Peyer's patch (tissue), 4 donors: ENCODE measurements around the gene PRRX2.

Source experiments
- CTCF ChIP-seq, 6 experiments: fragments of 450-650 bp in 4 of 6; fragments of 200-600 bp in 2 of 6; sonication (generic) in 1 of 6; IDR thresholded peaks; one replicate each; pipeline ENCODE4 v1.5.1; 2017 to 2019; ENCODE audit warnings: antibody characterized with exemption in 6 of 6, mild to moderate bottlenecking in 3 of 6, moderate library complexity in 1 of 6
- POLR2A ChIP-seq, 2 donors: fragments of 450-650 bp; IDR thresholded peaks; one replicate each; pipeline ENCODE4 v1.5.1; 2017; ENCODE audit warnings: antibody characterized with exemption in 2 of 2, mild to moderate bottlenecking in 2 of 2, moderate library complexity in 2 of 2

GRCh38 chr9:129640871-129641749, 24.3 kb upstream of the PRRX2 start:
- TF ChIP-seq CTCF (IDR thresholded peaks at IDR 0.05) (no peak), POLR2A (IDR thresholded peaks at IDR 0.05) (no peak)
